Activated naive CD8-positive, alpha-beta T cell treated with anti-CD3 and anti-CD28 coated beads, Interleukin-2, amount 10 ng/mL, durations not matched to agents 7 days and 5 days (primary cell): ENCODE measurements around the gene CD300H. TPM values are rescaled to one million over a fixed set of nuclear protein-coding genes. Genes with fewer than 3 reads are reported as not detected.

Experiments used
- ATAC-seq: fragments of 150-1000 bp; cut with Tn5 transposase; one replicate; pipeline ENCODE4 v1.10.0; 2021; ENCODE audit warnings: low read depth, moderate library complexity
- POLR2A ChIA-PET: fragments of 350-600 bp; sonication (Branson Sonifier 250); formaldehyde crosslinking; loops from one replicate; lab custom pipeline; 2021; ENCODE audit warnings: antibody characterized with exemption; lab: Charles Lee
- DNase-seq: peaks from one replicate; pipeline ENCODE4 v3.0.0; 2021
- H3K27ac Mint-ChIP-seq: one replicate; pipeline ENCODE4 v1.8.0; 2022; ENCODE audit warnings: mild to moderate bottlenecking, mixed read lengths
- H3K27me3 Mint-ChIP-seq: one replicate; pipeline ENCODE4 v1.8.0; 2022; ENCODE audit warnings: mild to moderate bottlenecking, moderate library complexity, mixed read lengths
- H3K36me3 Mint-ChIP-seq: one replicate; pipeline ENCODE4 v1.8.0; 2021; ENCODE audit warnings: mild to moderate bottlenecking, mixed read lengths
- H3K4me1 Mint-ChIP-seq: one replicate; pipeline ENCODE4 v1.8.0; 2021; ENCODE audit warnings: mixed read lengths
- H3K4me3 Mint-ChIP-seq: one replicate; pipeline ENCODE4 v1.8.0; 2022; ENCODE audit warnings: mild to moderate bottlenecking, moderate library complexity, mixed read lengths
- H3K9me3 Mint-ChIP-seq: one replicate; pipeline ENCODE4 v1.8.0; 2021; ENCODE audit warnings: mixed read lengths
- total RNA-seq, 2 experiments: library from RNA; stranded (reverse); gene quantifications; one replicate each; pipeline ENCODE4 v1.2.3, GENCODE V29; 2021

Gene CD300H
- total RNA-seq, 2 experiments from 2014 or later, result not detected

GRCh38 chr17:74599023-74599399, 31.7 kb upstream of the CD300H start:
- H3K27ac Mint-ChIP-seq, result peak overlapping the region; percentile 11
- H3K27me3 Mint-ChIP-seq, result peaks cover 44% of the 10 kb centered on the region
- no peaks in the 10 kb centered on the region for H3K9me3 Mint-ChIP-seq
- peaks cover 29% of the 10 kb centered on the region for H3K4me1 Mint-ChIP-seq
- H3K4me3 Mint-ChIP-seq, result peak overlapping the region; percentile 46
- DNase-seq, result no peak
- no peaks in the 10 kb centered on the region for H3K36me3 Mint-ChIP-seq
- ATAC-seq, result no peak
- POLR2A ChIA-PET, result no interaction called here

GRCh38 chr17:74598346-74599022, 31.2 kb upstream of the CD300H start:
- DNase-seq (no peak), ATAC-seq (no peak)
- Mint-ChIP-seq H3K27me3 (peaks cover 44% of the 10 kb centered on the region), H3K27ac (peak overlapping the region; percentile 11), H3K9me3 (no peaks in the 10 kb centered on the region), H3K4me3 (peak overlapping the region; percentile 46), H3K4me1 (peaks cover 26% of the 10 kb centered on the region), H3K36me3 (no peaks in the 10 kb centered on the region)
- POLR2A ChIA-PET, result no interaction called here

DNA sequence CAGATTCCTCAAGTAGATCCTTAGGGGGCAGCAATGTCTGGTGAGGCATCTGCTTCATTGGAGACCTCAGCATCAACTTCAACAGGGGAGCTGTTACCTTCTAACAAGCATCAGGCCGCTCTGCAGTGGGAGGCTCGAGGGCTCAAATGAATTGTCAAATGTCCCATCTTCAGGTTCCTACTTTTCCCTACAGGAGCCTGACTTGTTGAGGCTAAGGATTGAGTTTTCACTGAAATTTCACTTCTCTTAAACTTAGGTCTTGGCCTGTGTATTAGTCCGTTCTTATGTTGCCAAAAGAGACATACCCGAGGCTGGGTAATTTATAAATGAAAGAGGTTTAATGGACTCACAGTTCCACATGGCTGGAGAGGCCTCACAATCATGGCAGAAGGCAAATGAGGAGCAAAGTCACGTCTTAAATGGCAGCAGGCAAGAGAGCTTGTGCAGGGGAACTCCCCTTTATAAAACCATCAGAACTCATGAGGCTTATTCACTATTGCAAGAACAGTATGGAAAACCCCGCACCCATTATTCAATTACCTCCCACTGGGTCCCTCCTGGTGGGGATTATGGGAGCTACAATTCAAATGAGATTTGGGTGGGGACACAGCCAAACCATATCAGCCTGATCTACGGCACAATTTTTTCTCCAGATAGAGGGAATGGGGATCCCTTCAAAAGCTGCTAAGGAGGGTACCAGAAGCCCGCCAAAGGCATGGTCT, 29.9 kb upstream of the CD300H start:
- DNase-seq (no peak), ATAC-seq (no peak)
- H3K4me1 Mint-ChIP-seq, result peaks cover 27% of the 10 kb centered on the region
- H3K27me3 Mint-ChIP-seq, result peaks cover 49% of the 10 kb centered on the region
- no peaks in the 10 kb centered on the region for H3K36me3 Mint-ChIP-seq
- POLR2A ChIA-PET, result no interaction called here
- no peaks in the 10 kb centered on the region for H3K9me3 Mint-ChIP-seq
- H3K27ac Mint-ChIP-seq, result no peak overlapping the region
- no peak overlapping the region for H3K4me3 Mint-ChIP-seq

GRCh38 chr17:74595037-74595750, 27.9 kb upstream of the CD300H start:
- H3K27ac Mint-ChIP-seq, result no peak overlapping the region
- H3K4me1 Mint-ChIP-seq, result peaks cover 26% of the 10 kb centered on the region
- POLR2A ChIA-PET, result no interaction called here

DNA sequence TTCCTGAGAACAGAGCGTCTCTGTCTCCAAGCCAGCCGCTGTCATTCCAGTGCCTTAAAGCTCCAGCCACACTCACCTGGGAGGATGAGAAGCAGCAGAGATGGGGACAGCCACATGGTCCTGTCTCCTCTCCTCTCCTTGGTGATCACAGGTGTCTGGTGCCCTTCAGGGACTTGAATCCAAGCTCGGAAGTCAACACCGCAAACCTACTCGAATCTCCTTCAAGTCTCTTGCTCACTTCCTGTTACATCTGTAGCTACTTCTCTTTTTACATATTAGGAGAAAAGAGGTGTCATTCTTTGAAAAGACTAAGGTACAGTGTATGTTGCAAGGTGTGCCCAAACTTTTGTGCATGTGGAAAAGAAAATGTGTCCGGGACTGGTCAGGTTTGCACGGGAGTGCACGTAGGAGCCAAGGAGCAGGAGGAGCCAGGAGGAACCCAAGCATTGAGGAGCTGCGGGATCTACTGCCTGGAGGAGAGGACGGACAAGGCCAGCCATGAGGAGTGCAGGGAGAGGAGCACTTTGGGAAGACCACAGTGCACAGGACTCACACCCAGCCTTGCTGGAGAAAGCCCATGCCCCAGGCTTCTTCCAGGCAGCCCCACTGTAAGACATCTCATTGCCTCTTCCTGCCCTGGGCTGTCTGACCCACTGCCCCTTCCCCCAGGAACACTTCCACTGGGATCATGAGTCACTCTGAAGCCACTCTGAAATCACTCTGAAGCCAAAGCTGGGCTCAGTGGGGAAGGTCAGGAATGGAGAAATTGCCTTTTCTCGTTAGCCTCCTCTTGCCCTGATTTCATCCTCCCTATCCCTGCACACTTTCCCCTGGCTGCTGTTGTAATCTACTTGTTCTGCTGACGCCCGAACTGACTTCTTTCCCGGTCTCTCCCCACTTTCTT, 25.0 kb upstream of the CD300H start, which contains the start of gene CD300LD:
TSS of gene CD300LD (minus strand) at position 197 of the 904 bp plus-strand sequence. CDS start at position 116, 81 bp downstream.
- Mint-ChIP-seq H3K36me3 (no peaks in the 10 kb centered on the region), H3K27me3 (peaks cover 37% of the 10 kb centered on the region), H3K4me3 (peak within 1 kb of the TSS; percentile 58), H3K9me3 (no peaks in the 10 kb centered on the region), H3K4me1 (peaks cover 15% of the 10 kb centered on the region), H3K27ac (peak within 1 kb of the TSS; percentile 78)
- DNase-seq (no peak), ATAC-seq (peak; percentile 80)
- POLR2A ChIA-PET, result interaction anchor here (0.9 to 1.1 kb wide), 2 partner anchors 11 to 13 kb away, joined by 3 to 9 read pairs; no protein-coding TSS in a partner anchor

More at GRCh38 chr17:74595037-74595750, 27.9 kb upstream of the CD300H start:
- Mint-ChIP-seq H3K36me3 (no peaks in the 10 kb centered on the region), H3K9me3 (no peaks in the 10 kb centered on the region), H3K27me3 (peaks cover 41% of the 10 kb centered on the region), H3K4me3 (no peak overlapping the region)
- DNase-seq (no peak), ATAC-seq (no peak)

DNA sequence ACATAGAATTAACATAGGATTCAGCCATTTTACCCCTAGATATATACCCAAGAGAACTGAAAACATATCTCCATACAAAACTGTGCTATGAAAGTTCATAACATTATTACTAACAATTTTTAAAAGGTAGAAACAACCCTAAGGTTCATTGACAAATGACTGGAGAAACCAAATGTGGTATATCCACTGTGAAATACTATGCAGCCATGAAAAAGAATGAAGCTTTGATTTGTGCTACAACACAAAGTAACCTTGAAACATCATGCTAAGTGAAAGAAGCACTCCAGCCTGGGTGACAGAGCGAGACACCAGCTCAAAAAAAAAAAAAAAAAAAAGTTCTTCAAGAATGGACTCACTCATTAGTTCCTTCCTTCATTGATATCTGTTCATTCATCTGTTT, 24.2 kb upstream of the CD300H start:
- no peak overlapping the region for H3K27ac Mint-ChIP-seq
- H3K9me3 Mint-ChIP-seq, result no peaks in the 10 kb centered on the region
- H3K4me3 Mint-ChIP-seq, result peak overlapping the region; percentile 58
- H3K27me3 Mint-ChIP-seq, result peaks cover 36% of the 10 kb centered on the region
- H3K4me1 Mint-ChIP-seq, result peaks cover 15% of the 10 kb centered on the region
- DNase-seq, result no peak
- POLR2A ChIA-PET, result interaction anchor here (0.6 to 1.1 kb wide), 2 partner anchors 12 to 329 kb away, joined by 4 to 9 read pairs; no protein-coding TSS in a partner anchor
- no peaks in the 10 kb centered on the region for H3K36me3 Mint-ChIP-seq
- ATAC-seq, result no peak

DNA sequence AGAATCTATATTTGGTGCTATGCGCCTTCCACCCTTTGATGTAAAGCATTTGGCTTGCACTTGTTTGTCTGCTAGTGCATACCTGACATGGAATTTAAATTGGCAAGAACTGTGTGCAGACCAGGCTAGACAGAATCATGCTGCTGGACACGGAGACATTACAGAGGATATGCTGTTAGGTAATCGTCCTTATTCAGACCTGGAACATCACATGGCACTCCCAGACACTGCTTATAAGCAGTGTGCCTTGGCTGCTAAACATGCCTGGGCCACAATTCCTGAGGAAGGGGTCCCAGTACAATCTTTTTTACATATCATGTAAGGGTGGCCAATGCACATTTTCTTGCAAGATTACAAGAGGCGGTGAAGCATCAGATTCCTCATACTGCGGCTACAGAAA, 18.4 kb upstream of the CD300H start:
- Mint-ChIP-seq H3K36me3 (no peaks in the 10 kb centered on the region), H3K27ac (no peak overlapping the region), H3K4me3 (no peak overlapping the region), H3K9me3 (peaks cover 10% of the 10 kb centered on the region), H3K4me1 (no peaks in the 10 kb centered on the region), H3K27me3 (peaks cover 22% of the 10 kb centered on the region)
- DNase-seq (no peak), ATAC-seq (no peak)
- POLR2A ChIA-PET, result no interaction called here

GRCh38 chr17:74584292-74585060, 17.2 kb upstream of the CD300H start:
- peaks cover 22% of the 10 kb centered on the region for H3K27me3 Mint-ChIP-seq
- peaks cover 10% of the 10 kb centered on the region for H3K9me3 Mint-ChIP-seq
- H3K4me3 Mint-ChIP-seq, result no peak overlapping the region
- POLR2A ChIA-PET, result interaction anchor here (0.6 kb wide), 1 partner anchor 157 kb away, joined by 3 read pairs; no protein-coding TSS in a partner anchor
- H3K4me1 Mint-ChIP-seq, result peaks cover 9% of the 10 kb centered on the region
- H3K36me3 Mint-ChIP-seq, result no peaks in the 10 kb centered on the region
- H3K27ac Mint-ChIP-seq, result no peak overlapping the region
- ATAC-seq, result no peak
- DNase-seq, result no peak

DNA sequence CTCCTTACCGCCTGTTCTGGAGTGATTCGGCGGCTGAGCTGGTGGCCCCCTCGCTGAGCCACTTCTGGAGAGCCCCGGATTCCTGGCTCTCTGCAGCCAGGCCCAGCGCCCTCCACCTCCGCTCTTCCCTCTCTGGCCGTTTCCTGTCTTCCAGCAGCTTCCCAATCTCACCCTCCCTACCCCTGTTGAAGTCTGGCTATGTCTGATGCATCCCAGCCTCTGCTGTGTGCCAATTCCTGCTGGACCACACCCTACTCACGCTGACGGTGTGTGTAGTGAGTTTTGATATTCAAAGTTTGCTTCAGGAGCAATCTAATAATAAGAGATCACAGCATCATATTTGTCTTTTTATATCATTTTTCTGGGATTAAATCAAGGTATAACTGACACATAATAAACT, 15.3 kb upstream of the CD300H start:
- POLR2A ChIA-PET, result no interaction called here
- Mint-ChIP-seq H3K27me3 (peaks cover 10% of the 10 kb centered on the region), H3K4me3 (no peak overlapping the region), H3K27ac (no peak overlapping the region), H3K36me3 (no peaks in the 10 kb centered on the region), H3K9me3 (peaks cover 10% of the 10 kb centered on the region), H3K4me1 (peaks cover 12% of the 10 kb centered on the region)
- no peak for ATAC-seq
- DNase-seq, result no peak

DNA sequence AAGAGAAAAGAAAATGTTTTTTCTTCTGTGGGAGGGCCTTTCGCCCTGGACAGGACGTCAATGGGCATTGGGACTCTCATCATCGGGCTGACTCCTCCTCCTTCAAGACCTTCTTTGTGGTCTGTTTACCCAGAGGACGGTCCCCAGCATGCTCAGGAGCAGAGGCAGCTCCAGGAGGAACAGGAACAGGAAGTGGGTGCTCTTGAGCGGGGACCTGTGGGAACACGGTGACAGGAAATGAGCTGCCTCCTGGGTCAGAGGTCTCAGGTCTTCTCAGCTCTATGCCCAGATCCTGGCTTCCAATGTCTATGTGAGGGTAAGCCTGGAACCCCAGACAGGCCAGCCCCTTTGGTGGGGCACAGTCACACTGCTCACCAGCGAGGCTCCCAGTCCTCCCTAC, 12.6 kb upstream of the CD300H start:
- DNase-seq (no peak), ATAC-seq (peak; percentile 65)
- Mint-ChIP-seq H3K4me1 (peaks cover 12% of the 10 kb centered on the region), H3K4me3 (no peak overlapping the region), H3K36me3 (no peaks in the 10 kb centered on the region), H3K27me3 (peaks cover 13% of the 10 kb centered on the region), H3K9me3 (peaks cover 7% of the 10 kb centered on the region), H3K27ac (no peak overlapping the region)
- POLR2A ChIA-PET, result interaction anchor here (1.5 kb wide), 1 partner anchor 12 kb away, joined by 9 read pairs; the partner anchor contains the start of gene CD300LD

- Mint-ChIP-seq H3K27ac (no peak overlapping the region), H3K4me3 (no peak overlapping the region), H3K9me3 (peaks cover 2% of the 10 kb centered on the region), H3K36me3 (no peaks in the 10 kb centered on the region), H3K27me3 (peaks cover 18% of the 10 kb centered on the region), H3K4me1 (peaks cover 12% of the 10 kb centered on the region)
- POLR2A ChIA-PET, result interaction anchor here (1.5 kb wide), 1 partner anchor 13 kb away, joined by 9 read pairs; the partner anchor contains the start of gene CD300LD
- ATAC-seq (no peak), DNase-seq (no peak)
Measured at GRCh38 chr17:74578979-74579378, 11.7 kb upstream of the CD300H start.
